ENCODE results near the gene IGSF21.

- TF ChIP-seq CTCF (IDR thresholded peaks at IDR 0.05; ENCODE audit: low read depth, low read length), result no peak
- no peak for TF ChIP-seq EZH2phosphoT487 (IDR thresholded peaks at IDR 0.05; ENCODE audit: low read depth)
Observed at GRCh38 chr1:18411820-18412641, 304.4 kb downstream of the IGSF21 start.

Measured in OCI-LY3 (cell line).